Activated B cell treated with CpG ODN at 0.5 μM for 24 hours (primary cell): ENCODE results near the gene ANKRD34A. TPM values are rescaled to one million over a fixed set of nuclear protein-coding genes. Genes with fewer than 3 reads are reported as not detected.
A peak's percentile ranks its signal among the peaks of the same experiment; 100 is the strongest.

Experiments
- ATAC-seq: fragments of 200-7000 bp; cut with Tn5 transposase; one replicate; pipeline ENCODE4 v1.10.0; 2021; ENCODE audit warnings: low read depth, mild to moderate bottlenecking, moderate library complexity
- CTCF ChIA-PET: fragments of 350-600 bp; sonication (Branson Sonifier 250); formaldehyde crosslinking; loops from one replicate; lab custom pipeline; 2021; ENCODE audit warnings: antibody characterized with exemption; lab: Charles Lee
- POLR2A ChIA-PET: fragments of 350-600 bp; sonication (Branson Sonifier 250); formaldehyde crosslinking; loops from one replicate; lab custom pipeline; 2021; ENCODE audit warnings: antibody characterized with exemption; lab: Charles Lee
- DNase-seq: peaks from one replicate; pipeline ENCODE4 v3.0.0; 2022
- H3K27ac Mint-ChIP-seq: one replicate; pipeline ENCODE4 v1.8.0; 2020; ENCODE audit warnings: mixed read lengths
- H3K27me3 Mint-ChIP-seq: one replicate; pipeline ENCODE4 v1.8.0; 2021; ENCODE audit warnings: mixed read lengths
- H3K36me3 Mint-ChIP-seq: one replicate; pipeline ENCODE4 v1.8.0; 2021; ENCODE audit warnings: low read depth, mixed read lengths
- H3K4me1 Mint-ChIP-seq: one replicate; pipeline ENCODE4 v1.8.0; 2021; ENCODE audit warnings: mixed read lengths
- H3K4me3 Mint-ChIP-seq: one replicate; pipeline ENCODE4 v1.8.0; 2020; ENCODE audit warnings: mild to moderate bottlenecking, mixed read lengths
- H3K9me3 Mint-ChIP-seq: one replicate; pipeline ENCODE4 v1.8.0; 2020; ENCODE audit warnings: mixed read lengths
- CTCF ChIP-seq: fragments of 200-600 bp; IDR thresholded peaks from one replicate; pipeline ENCODE4 v1.8.0; 2022; ENCODE audit warnings: antibody characterized with exemption, mild to moderate bottlenecking
- intact Hi-C: fragments of 100-400 bp; cut with micrococcal nuclease; formaldehyde crosslinking; loops from one replicate; pipeline ENCODE4 v1.15.1; 2024
- total RNA-seq: library from RNA; stranded (reverse); gene quantifications from 2 replicates; pipeline ENCODE4 v1.2.3, GENCODE V29; 2022

ANKRD34A gene
- total RNA-seq, 1 donor from 2014 or later, result 1.4 TPM

GRCh38 chr1:145994391-145995120, 30.2 kb upstream of the ANKRD34A start:
- CTCF ChIA-PET, result interaction anchor here (1.0 to 4.0 kb wide), 4 partner anchors 13 to 16 kb away, joined by 4 to 52 read pairs (median 6); no protein-coding TSS in a partner anchor
- no peaks in the 10 kb centered on the region for H3K9me3 Mint-ChIP-seq
- peak overlapping the region; percentile 88 for H3K4me3 Mint-ChIP-seq
- H3K4me1 Mint-ChIP-seq, result peaks cover 76% of the 10 kb centered on the region
- intact Hi-C loops, result loop anchor here (1.0 to 5.0 kb wide), 2 partner anchors 32 to 67 kb away; partner anchors contain the start of genes ANKRD34A, POLR3GL and RBM8A
- ATAC-seq (no peak), DNase-seq (no peak)
- POLR2A ChIA-PET, result interaction anchor here (0.5 to 12.7 kb wide), 8 partner anchors 10 to 81 kb away, joined by 3 to 579 read pairs (median 4); partner anchors contain the start of gene RBM8A
- TF ChIP-seq CTCF, result no peak
- H3K27ac Mint-ChIP-seq, result peak overlapping the region; percentile 97
- H3K27me3 Mint-ChIP-seq, result no peaks in the 10 kb centered on the region
- H3K36me3 Mint-ChIP-seq, result peaks cover 54% of the 10 kb centered on the region

- ATAC-seq (no peak), DNase-seq (no peak)
- Mint-ChIP-seq H3K27ac (peak overlapping the region; percentile 97), H3K36me3 (peaks cover 54% of the 10 kb centered on the region), H3K4me3 (peak overlapping the region; percentile 88), H3K9me3 (no peaks in the 10 kb centered on the region), H3K27me3 (no peaks in the 10 kb centered on the region), H3K4me1 (peaks cover 70% of the 10 kb centered on the region)
- intact Hi-C loops, result no loop called here
- TF ChIP-seq CTCF, result no peak
- POLR2A ChIA-PET, result interaction anchor here (0.5 to 12.7 kb wide), 7 partner anchors 11 to 81 kb away, joined by 3 to 579 read pairs (median 5); no protein-coding TSS in a partner anchor
- CTCF ChIA-PET, result interaction anchor here (1.0 to 1.8 kb wide), 3 partner anchors 13 to 15 kb away, joined by 4 to 7 read pairs (median 4); no protein-coding TSS in a partner anchor
Measured at GRCh38 chr1:145993618-145994390, 29.4 kb upstream of the ANKRD34A start.

- CTCF ChIA-PET, result interaction anchor here (1.6 to 1.8 kb wide), 2 partner anchors 14 kb away, joined by 4 to 7 read pairs; no protein-coding TSS in a partner anchor
- intact Hi-C loops, result no loop called here
Measured at GRCh38 chr1:145992958-145993617, 28.7 kb upstream of the ANKRD34A start.

GRCh38 chr1:145992502-145992936, 28.1 kb upstream of the ANKRD34A start:
- CTCF ChIA-PET, result interaction anchor here (1.3 to 5.2 kb wide), 3 partner anchors 14 to 15 kb away, joined by 4 to 30 read pairs (median 4); no protein-coding TSS in a partner anchor
- H3K9me3 Mint-ChIP-seq, result no peaks in the 10 kb centered on the region
- peak overlapping the region; percentile 88 for H3K4me3 Mint-ChIP-seq
- ATAC-seq, result no peak
- peaks cover 54% of the 10 kb centered on the region for H3K36me3 Mint-ChIP-seq
- no peak for TF ChIP-seq CTCF
- H3K27ac Mint-ChIP-seq, result peak overlapping the region; percentile 71
- peaks cover 70% of the 10 kb centered on the region for H3K4me1 Mint-ChIP-seq
- intact Hi-C loops, result no loop called here
- no peak for DNase-seq
- H3K27me3 Mint-ChIP-seq, result no peaks in the 10 kb centered on the region
- POLR2A ChIA-PET, result interaction anchor here (0.6 to 12.7 kb wide), 9 partner anchors 9 to 133 kb away, joined by 4 to 579 read pairs (median 5); partner anchors contain the start of genes ANKRD34A, PIAS3, POLR3GL and RBM8A

More at GRCh38 chr1:145992958-145993617, 28.7 kb upstream of the ANKRD34A start:
- DNase-seq (no peak), ATAC-seq (no peak)
- peaks cover 54% of the 10 kb centered on the region for H3K36me3 Mint-ChIP-seq
- peak overlapping the region; percentile 71 for H3K27ac Mint-ChIP-seq
- no peaks in the 10 kb centered on the region for H3K27me3 Mint-ChIP-seq
- H3K4me1 Mint-ChIP-seq, result peaks cover 70% of the 10 kb centered on the region
- no peaks in the 10 kb centered on the region for H3K9me3 Mint-ChIP-seq
- POLR2A ChIA-PET, result interaction anchor here (0.6 to 12.7 kb wide), 7 partner anchors 10 to 134 kb away, joined by 4 to 579 read pairs (median 5); partner anchors contain the start of genes ANKRD34A, PIAS3 and POLR3GL
- no peak for TF ChIP-seq CTCF
- H3K4me3 Mint-ChIP-seq, result peak overlapping the region; percentile 88
